Activated T-cell treated with anti-CD3 and anti-CD28 coated beads for 1 hour (primary cell): ENCODE data around the gene IPO13.

Source experiments
- DNase-seq: peaks from one replicate; pipeline ENCODE4 v3.0.0-alpha.2; 2020; ENCODE audit warnings: low read depth

Gene IPO13

GRCh38 chr1:43974443-43975248 lies 27.9 kb downstream of the IPO13 start, which contains the start of gene ATP6V0B:
TSS of gene ATP6V0B (plus strand) at chr1:43974960. CDS start at chr1:43975041, 81 bp downstream.
- peak; percentile 91 for DNase-seq

- no peak for DNase-seq
These were observed 28.7 kb downstream of the IPO13 start for GRCh38 chr1:43975249-43975961.

GRCh38 chr1:43976045-43976444 lies 29.3 kb downstream of the IPO13 start:
- no peak for DNase-seq

- DNase-seq: no peak
These were observed 30.1 kb downstream of the IPO13 start for GRCh38 chr1:43976890-43977289.

GRCh38 chr1:43977376-43978263 lies 30.9 kb downstream of the IPO13 start:
- DNase-seq: no peak

- DNase-seq: no peak
These were observed 31.5 kb downstream of the IPO13 start for GRCh38 chr1:43978264-43978550.

- DNase-seq: no peak
These were observed 32.0 kb downstream of the IPO13 start, which contains the start of gene B4GALT2 for GRCh38 chr1:43978551-43979260. TSS of gene B4GALT2 (plus strand) at chr1:43979210. CDS start at chr1:43981161, 1,951 bp downstream.

GRCh38 chr1:43979261-43979527 lies 32.4 kb downstream of the IPO13 start:
- DNase-seq: no peak

GRCh38 chr1:43979528-43980254 lies 32.9 kb downstream of the IPO13 start:
- no peak for DNase-seq

GRCh38 chr1:43980255-43981134 lies 33.7 kb downstream of the IPO13 start:
- DNase-seq: no peak

- DNase-seq: no peak
These were observed 34.4 kb downstream of the IPO13 start for GRCh38 chr1:43981135-43981491.

GRCh38 chr1:43981636-43982035 lies 34.9 kb downstream of the IPO13 start:
- DNase-seq: no peak

- DNase-seq: no peak
These were observed 35.5 kb downstream of the IPO13 start for GRCh38 chr1:43982241-43982640.

GRCh38 chr1:43982808-43983207 lies 36.1 kb downstream of the IPO13 start:
- no peak for DNase-seq

GRCh38 chr1:43983253-43983899 lies 36.6 kb downstream of the IPO13 start:
- no peak for DNase-seq

- no peak for DNase-seq
These were observed 38.1 kb downstream of the IPO13 start for GRCh38 chr1:43984855-43985254.

- DNase-seq: no peak
These were observed 39.3 kb downstream of the IPO13 start for GRCh38 chr1:43985984-43986595.

- no peak for DNase-seq
These were observed 40.0 kb downstream of the IPO13 start for GRCh38 chr1:43986712-43987111.

- DNase-seq: no peak
These were observed 40.6 kb downstream of the IPO13 start for GRCh38 chr1:43987159-43987902.
